A549 (cell line): ENCODE data around the gene KCNA10.

Experiments used
- CTCF ChIP-seq: fragments of >200 bp; sonication (Bioruptor Twin); formaldehyde crosslinking; IDR thresholded peaks from 3 replicates; pipeline ENCODE4 v1.5.1; 2016
- EP300 ChIP-seq, 2 experiments: fragments of >200 bp; sonication (Bioruptor Twin); formaldehyde crosslinking; IDR thresholded peaks; 2 replicates in 1 of 2; 3 replicates in 1 of 2; pipeline ENCODE4 v1.6.1; 2016 to 2017
- HOXA7 ChIP-seq: fragments of 250-450 bp; sonication (Bioruptor Pico); IDR thresholded peaks from 2 replicates; pipeline ENCODE4 v1.5.0; 2020; ENCODE audit warnings: mild to moderate bottlenecking, moderate library complexity
- HOXB5 ChIP-seq: fragments of 250-450 bp; sonication (Bioruptor Pico); IDR thresholded peaks from 2 replicates; pipeline ENCODE4 v1.5.0; 2020; ENCODE audit warnings: mild to moderate bottlenecking, moderate library complexity
- POLR2A ChIP-seq: IDR thresholded peaks from 2 replicates; pipeline ENCODE4 v1.6.1; 2012; ENCODE audit warnings: mild to moderate bottlenecking, low read length
- REST ChIP-seq: fragments of 200-600 bp; sonication (generic); IDR thresholded peaks from 2 replicates; pipeline ENCODE4 v1.6.1; 2016; ENCODE audit warnings: antibody characterized with exemption, mild to moderate bottlenecking, moderate library complexity
- SMC3 ChIP-seq: fragments of >200 bp; sonication (Bioruptor Twin); formaldehyde crosslinking; IDR thresholded peaks from 3 replicates; pipeline ENCODE4 v1.6.1; 2018; ENCODE audit warnings: inconsistent platforms
- ZC3H11A ChIP-seq: fragments of 450-650 bp; IDR thresholded peaks from 2 replicates; pipeline ENCODE4 v1.6.1; 2014; ENCODE audit warnings: antibody characterized with exemption, mild to moderate bottlenecking
- ZFP36 ChIP-seq: fragments of 450-650 bp; IDR thresholded peaks from 2 replicates; pipeline ENCODE4 v1.6.1; 2014; ENCODE audit warnings: borderline replicate concordance; ENCODE audit not compliant: partially characterized antibody

GRCh38 chr1:110484801-110485200 lies 34.2 kb downstream of the KCNA10 start:
- TF ChIP-seq HOXA7 (no peak), HOXB5 (CRISPR knock-in tag) (no peak), SMC3 (no peak), CTCF (no peak), REST (no peak), ZFP36 (no peak), POLR2A (no peak), EP300 (IDR thresholded peaks at IDR 0.05) (no peak), ZC3H11A (no peak)
